AG10803 (cell line): ENCODE data around the gene POLE2.
"Not testable (repeated sequence)": the region's sequence is repeated elsewhere in the genome, so short reads cannot be mapped to it uniquely, and the experiment has no call there.

Source experiments
- DNase-seq: peaks from one replicate; pipeline ENCODE4 v3.0.0; 2010; ENCODE audit warnings: low read depth
- H3K4me3 ChIP-seq: 2 replicates; pipeline ENCODE4 v1.5.1; 2011; ENCODE audit warnings: mild to moderate bottlenecking, low read length, control low read depth
- CTCF ChIP-seq: conservative IDR thresholded peaks from 2 replicates; pipeline ENCODE4 v1.5.1; 2011; ENCODE audit warnings: mild to moderate bottlenecking, low read length, control low read depth, inconsistent platforms

POLE2 gene

DNA sequence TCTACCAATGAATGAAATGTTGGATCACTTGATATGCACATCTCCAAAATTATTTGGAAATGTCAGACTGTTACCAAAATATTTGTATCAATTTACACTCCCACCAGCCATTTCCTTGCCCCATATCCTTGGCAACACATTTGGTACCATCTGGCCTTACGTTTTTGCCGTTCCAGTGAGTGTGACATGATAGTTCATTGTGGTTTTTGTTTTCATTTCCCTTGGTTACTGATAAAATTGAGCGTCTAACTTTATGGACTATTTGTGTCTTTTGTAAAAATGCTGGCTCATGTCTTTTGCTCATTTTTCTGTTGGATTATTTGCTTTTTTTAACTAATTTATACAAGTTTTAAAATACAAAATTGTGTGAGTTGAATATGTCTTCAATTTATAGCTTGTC, 16.0 kb upstream of the POLE2 start:
- no peak overlapping the region for H3K4me3 ChIP-seq
- TF ChIP-seq CTCF = no peak
- DNase-seq = peak; percentile 89

DNA sequence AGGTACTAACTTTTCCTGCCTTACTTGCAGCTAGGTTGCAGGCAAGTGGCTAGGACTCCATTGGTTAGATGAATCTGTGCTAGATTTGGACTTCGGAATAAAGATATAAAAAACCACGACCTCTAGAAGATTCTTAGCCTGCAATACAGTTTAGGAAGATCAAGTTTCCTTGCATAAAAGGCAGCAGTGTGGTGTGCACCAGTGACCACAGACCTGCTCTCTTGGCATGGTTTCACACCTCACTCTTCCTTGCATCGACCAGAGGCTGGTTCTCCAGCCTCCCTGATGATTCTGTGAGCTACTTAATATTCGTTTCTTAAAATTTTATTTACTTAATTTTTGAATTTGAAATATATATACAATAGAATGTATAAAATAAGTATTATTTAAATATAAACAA, 14.7 kb upstream of the POLE2 start:
- DNase-seq = no peak
- TF ChIP-seq CTCF = no peak
- no peak overlapping the region for H3K4me3 ChIP-seq

DNA sequence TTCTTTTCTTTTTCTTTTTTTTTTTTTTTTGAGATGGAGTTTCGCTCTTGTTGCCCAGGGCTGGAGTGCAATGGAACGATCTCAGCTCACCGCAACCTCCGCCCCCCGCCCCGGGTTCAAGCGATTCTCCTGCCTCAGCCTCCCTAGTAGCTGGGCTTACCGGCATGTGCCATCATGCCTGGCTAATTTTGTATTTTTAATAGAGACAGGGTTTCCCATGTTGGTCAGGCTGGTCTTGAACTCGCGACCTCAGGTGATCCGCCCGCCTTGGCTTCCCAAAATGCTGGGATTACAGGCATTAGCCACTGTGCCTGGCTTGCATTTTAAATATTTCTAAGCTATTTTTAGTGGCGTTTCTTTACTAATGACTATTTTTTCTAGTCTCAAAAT, 5.7 kb upstream of the POLE2 start:
- peak overlapping the region; percentile 72 for H3K4me3 ChIP-seq
- DNase-seq = not testable (repeated sequence)

DNA sequence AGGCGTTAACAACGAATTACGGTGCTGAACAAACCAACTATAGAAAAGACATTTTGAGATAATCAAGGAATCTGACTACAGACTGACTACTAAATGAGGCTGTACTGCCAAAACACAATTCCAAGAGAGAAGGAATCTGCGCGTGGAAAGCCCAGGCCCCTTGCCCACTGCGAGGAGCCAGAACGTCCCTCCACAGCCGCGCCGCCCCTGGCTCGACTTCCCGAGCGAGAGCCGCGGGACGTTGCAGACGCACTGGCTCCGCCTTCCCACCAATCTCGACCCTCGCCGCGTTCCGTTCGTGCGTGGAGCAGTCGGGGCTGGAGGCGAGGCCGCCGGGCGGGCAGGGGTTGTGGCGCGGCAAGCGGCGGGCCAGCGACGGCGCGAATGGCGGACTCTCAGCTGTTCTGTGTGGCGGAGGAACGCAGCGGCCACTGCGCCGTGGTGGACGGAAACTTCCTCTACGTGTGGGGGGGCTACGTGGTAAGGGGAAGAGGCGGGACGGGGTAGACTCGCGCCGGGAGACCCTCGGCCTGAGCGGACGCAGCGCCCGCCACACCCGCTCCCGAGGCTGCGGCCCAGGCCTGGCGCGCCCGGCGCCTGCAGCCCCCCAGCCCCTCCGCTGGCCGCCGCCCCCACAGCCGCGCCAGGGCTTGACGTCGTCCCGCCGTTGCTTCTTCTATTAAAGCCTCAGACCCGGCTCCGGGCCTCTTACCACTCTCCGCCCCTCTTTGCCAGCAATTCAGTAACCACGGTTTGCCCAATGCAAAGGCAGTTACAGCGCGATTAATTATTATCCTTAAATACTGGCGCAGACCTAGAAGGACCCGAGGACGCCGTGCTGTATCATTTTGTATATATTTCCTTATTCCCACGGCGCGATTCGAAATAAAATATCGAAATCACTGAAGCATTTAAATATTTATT, 5.1 kb upstream of the POLE2 start, which contains the start of gene KLHDC1:
TSS of gene KLHDC1 (plus strand) at position 310 of the 924 bp plus-strand sequence. CDS start at position 385, 75 bp downstream.
- peak; percentile 75 for DNase-seq
- TF ChIP-seq CTCF = no peak
- H3K4me3 ChIP-seq = peak within 1 kb of the TSS; percentile 72

GRCh38 chr14:49692193-49692757, 4.3 kb upstream of the POLE2 start:
- DNase-seq = no peak
- H3K4me3 ChIP-seq = peak overlapping the region; percentile 72
- TF ChIP-seq CTCF = no peak

- no peak for DNase-seq
- TF ChIP-seq CTCF = no peak
- no peak overlapping the region for H3K4me3 ChIP-seq
These were observed 3.0 kb upstream of the POLE2 start for GRCh38 chr14:49691031-49691430.

- H3K4me3 ChIP-seq = no peak overlapping the region
- DNase-seq = no peak
- TF ChIP-seq CTCF = no peak
These were observed 652 bp upstream of the POLE2 start for GRCh38 chr14:49688701-49689030.
